ENCODE results near the gene CCSAP.
"Not testable (repeated sequence)": the region's sequence is repeated elsewhere in the genome, so short reads cannot be mapped to it uniquely, and the experiment has no call there.

CCSAP gene

DNA sequence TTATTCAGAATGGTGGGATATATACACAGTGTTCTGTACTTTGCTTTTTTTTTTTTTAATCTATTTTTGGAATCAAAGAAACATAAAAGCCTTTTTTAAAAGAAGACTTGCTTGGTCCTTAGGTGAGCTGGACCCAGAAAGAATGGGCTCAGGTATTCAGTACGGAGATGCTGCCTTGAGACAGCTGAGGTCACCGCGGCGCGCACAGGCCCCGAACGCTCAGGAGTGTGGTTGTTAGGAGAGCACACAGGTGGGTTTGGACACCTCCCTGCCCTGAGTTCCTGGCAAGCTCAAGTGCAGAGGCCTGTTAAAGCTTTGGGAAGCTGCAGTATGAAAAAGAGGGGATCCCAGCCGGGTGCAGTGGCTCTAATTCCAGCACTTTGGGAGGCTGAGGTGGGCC, 40.1 kb downstream of the CCSAP start:
- Histone ChIP-seq H3K36me3 (replicated peaks) (peaks cover 41% of the 10 kb centered on the region), H3K4me1 (no peaks in the 10 kb centered on the region), H3K27me3 (ENCODE audit: low read depth) (no peaks in the 10 kb centered on the region), H3K4me3 (no peak overlapping the region), H3K9me3 (no peaks in the 10 kb centered on the region)
- no peak for DNase-seq (ENCODE audit: low spot score in 2 of 2)
- in situ Hi-C loops (cut with MboI; ENCODE audit: low sequenced_read_pairs): no loop called here

DNA sequence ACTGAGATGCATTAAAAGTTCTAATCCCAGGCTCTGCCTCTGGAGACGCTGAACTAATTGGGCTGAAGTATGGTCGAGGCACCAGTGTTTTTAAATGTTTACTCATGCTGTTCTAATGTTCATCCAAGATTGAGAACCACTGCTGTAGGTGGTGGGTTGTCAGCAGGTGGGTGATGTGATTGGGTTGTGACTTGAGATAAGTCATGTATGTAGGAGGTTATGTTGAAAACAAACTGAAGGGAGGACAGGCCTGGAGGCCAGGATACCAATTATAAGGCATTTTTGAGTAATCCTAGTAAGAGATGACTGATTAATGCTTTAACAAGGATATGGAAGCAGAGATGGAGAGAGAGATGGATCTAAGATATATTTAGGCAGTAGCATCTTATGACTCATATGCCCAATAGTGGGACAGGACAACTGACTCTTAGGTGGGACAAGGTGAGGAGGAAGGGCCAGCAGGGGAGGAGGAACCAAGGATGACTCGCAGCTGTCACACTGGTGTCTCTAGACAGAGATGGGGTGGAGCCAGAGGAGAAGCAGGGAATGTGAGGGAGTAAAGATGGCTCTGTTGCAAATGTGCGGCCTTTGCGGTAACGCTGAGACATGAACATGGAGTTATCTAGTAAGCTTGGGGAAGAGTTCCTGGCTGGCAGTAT, 42.6 kb downstream of the CCSAP start:
- H3K36me3 ChIP-seq (replicated peaks): peaks cover 37% of the 10 kb centered on the region
- H3K9me3 ChIP-seq: no peaks in the 10 kb centered on the region
- H3K4me1 ChIP-seq: no peaks in the 10 kb centered on the region
- no peak overlapping the region for H3K4me3 ChIP-seq
- no peak for DNase-seq (ENCODE audit: low spot score in 2 of 2)
- H3K27me3 ChIP-seq (ENCODE audit: low read depth): no peaks in the 10 kb centered on the region
- in situ Hi-C loops (cut with MboI; ENCODE audit: low sequenced_read_pairs): no loop called here

DNA sequence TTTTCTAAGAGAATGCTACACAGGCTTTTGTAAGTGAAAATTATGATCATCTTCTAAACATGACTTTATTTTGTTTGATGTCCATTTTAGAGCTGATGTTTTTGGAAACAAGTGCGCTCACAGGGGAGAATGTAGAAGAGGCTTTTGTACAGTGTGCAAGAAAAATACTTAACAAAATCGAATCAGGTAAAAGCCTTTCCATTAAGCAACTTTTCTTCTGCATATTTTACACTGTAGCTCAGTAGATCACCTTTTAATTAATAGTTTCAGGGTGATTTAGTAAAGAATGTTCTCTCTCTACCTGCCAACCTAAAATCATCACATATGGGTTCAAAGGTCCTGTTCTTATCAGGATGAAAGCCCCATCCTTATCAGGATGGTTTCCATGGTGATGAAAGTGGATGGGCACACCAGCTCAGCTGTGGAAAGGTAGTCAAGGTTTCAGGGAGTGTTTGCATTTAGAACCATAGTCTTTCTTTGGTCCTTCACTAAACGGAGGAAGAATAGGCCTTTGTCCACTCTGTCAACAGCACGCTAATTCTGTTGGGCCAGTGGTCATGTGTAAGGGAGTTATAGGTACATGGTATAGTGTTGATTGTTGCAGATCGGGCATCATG, 43.9 kb downstream of the CCSAP start:
- Histone ChIP-seq H3K4me1 (no peaks in the 10 kb centered on the region), H3K9me3 (no peaks in the 10 kb centered on the region), H3K36me3 (replicated peaks) (peaks cover 33% of the 10 kb centered on the region), H3K27me3 (ENCODE audit: low read depth) (no peaks in the 10 kb centered on the region), H3K4me3 (no peak overlapping the region)
- DNase-seq (ENCODE audit: low spot score in 2 of 2): no peak
- in situ Hi-C loops (cut with MboI; ENCODE audit: low sequenced_read_pairs): no loop called here

DNA sequence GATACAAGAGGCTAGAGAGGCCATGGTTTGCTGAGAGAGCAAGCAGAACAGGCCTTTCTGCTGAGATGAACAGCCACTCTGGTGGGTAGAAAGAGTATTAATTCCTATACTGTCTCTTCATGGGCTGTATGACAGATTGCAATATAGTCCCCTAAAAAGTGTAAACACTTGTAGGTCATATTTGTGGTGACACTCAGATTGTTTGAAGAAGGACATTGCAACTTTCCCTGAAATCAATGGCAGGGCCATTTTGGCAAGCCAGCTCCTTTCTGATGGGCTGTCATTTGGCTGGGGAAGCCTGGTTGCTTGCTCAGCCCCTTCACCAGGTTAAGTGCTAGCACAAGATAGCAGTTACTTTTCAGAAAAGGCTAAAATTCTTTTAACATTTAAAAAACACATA, 44.4 kb downstream of the CCSAP start:
- Histone ChIP-seq H3K4me3 (no peak overlapping the region), H3K36me3 (replicated peaks) (peaks cover 27% of the 10 kb centered on the region), H3K9me3 (no peaks in the 10 kb centered on the region), H3K4me1 (no peaks in the 10 kb centered on the region), H3K27me3 (ENCODE audit: low read depth) (no peaks in the 10 kb centered on the region)
- in situ Hi-C loops (cut with MboI; ENCODE audit: low sequenced_read_pairs): no loop called here
- DNase-seq (ENCODE audit: low spot score in 2 of 2): no peak

DNA sequence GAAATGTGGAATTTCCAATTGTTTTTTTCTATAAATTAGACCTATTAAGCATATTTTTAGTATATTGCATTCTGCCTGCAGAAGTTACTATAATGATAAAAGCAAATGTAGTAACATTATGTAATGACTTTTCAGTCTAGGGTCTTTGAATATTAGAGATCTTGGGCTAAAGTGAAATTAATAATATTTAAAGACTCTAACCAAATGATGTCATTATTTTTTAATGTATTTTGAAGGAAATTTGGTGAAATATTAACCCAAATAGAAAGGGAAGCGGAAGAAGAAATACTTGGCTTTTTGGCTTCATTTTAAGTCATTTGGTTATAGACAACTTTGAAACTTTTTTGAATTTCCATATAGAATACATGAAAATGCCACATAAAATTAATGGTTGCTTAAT, 45.1 kb downstream of the CCSAP start:
- Histone ChIP-seq H3K27me3 (ENCODE audit: low read depth) (no peaks in the 10 kb centered on the region), H3K4me1 (no peaks in the 10 kb centered on the region), H3K4me3 (no peak overlapping the region), H3K36me3 (replicated peaks) (peaks cover 27% of the 10 kb centered on the region), H3K9me3 (no peaks in the 10 kb centered on the region)
- in situ Hi-C loops (cut with MboI; ENCODE audit: low sequenced_read_pairs): no loop called here
- DNase-seq (ENCODE audit: low spot score in 2 of 2): no peak

DNA sequence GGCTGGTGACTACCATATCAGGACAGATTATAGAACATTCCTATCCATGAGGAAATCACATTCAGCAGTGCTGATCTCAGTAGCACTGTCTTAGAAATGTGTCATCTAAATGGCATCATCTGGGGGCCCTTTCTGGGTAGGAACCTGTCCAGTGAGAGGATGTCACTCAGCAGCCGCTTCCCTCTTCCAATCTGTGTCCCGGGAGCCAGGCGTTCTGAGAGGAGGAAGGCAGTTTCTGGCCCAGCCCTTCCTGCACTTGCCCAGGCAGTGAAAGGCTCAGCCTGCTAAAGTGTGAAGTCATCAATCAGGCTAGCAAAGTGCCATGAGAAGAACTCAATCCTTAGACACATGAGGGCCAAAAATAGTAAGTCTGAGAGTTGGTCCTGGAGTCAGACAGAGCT, 46.3 kb downstream of the CCSAP start:
- in situ Hi-C loops (cut with MboI; ENCODE audit: low sequenced_read_pairs): no loop called here
- no peak overlapping the region for H3K4me3 ChIP-seq

DNA sequence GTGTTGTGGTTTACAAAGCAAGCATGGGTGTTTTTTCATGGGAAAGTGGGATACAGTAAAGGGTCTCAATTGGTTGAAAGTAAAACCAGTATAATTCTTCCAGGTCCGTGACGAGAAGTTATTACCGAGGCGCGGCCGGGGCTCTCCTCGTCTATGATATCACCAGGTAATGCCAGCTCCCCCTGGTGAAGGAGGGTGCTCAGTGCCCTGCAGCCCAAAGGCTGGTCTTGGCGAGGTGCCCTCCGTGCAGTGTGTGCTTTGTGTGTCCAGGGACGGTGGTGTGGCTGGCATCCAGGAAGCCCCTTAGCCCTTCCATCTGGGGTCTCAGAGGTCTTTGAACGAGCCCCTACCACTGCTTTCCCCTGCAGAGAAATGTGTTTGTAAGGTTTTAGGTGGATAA, 47.1 kb downstream of the CCSAP start:
- no peaks in the 10 kb centered on the region for H3K4me1 ChIP-seq
- peaks cover 23% of the 10 kb centered on the region for H3K36me3 ChIP-seq (replicated peaks)
- no peaks in the 10 kb centered on the region for H3K27me3 ChIP-seq (ENCODE audit: low read depth)
- in situ Hi-C loops (cut with MboI; ENCODE audit: low sequenced_read_pairs): no loop called here
- no peaks in the 10 kb centered on the region for H3K9me3 ChIP-seq
- H3K4me3 ChIP-seq: no peak overlapping the region
- DNase-seq (ENCODE audit: low spot score in 2 of 2): no peak

More for the DNA sequence above, 46.3 kb downstream of the CCSAP start:
- Histone ChIP-seq H3K27me3 (ENCODE audit: low read depth) (no peaks in the 10 kb centered on the region), H3K36me3 (replicated peaks) (peaks cover 24% of the 10 kb centered on the region), H3K4me1 (no peaks in the 10 kb centered on the region), H3K9me3 (no peaks in the 10 kb centered on the region)
- no peak for DNase-seq (ENCODE audit: low spot score in 2 of 2)

DNA sequence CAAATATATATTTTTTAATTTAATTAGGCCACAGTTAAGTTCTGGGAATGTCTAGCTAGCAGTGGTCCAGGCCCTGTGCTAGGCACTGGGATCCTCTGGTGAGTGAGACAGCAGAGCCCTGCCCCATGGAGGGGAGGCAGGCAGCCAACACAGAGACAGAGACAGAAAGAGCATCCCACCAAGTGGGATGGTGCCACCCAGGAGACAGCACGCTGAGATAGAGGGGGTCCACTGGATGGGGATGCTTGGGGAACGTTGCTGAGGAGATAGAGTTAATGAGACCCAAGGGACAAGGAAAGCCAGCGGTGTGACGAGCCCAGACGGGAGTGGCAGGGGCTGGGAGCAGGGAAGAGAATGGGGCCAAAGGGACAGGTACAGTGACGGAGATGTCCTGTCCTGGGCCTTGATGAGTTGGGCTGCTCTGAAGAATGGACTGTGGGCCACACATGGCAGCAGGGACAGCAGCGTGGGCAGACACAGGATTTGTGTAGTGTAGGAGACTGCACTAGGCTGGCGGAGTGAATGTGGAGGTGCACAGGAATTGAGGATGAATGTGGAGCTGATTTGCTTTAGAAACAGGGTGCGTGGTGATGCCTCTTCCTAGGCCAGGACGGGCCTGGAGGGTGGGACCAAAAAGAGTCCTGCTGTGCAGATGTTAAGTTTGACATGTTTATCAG, 49.2 kb downstream of the CCSAP start:
- Histone ChIP-seq H3K27me3 (ENCODE audit: low read depth) (no peaks in the 10 kb centered on the region), H3K9me3 (no peaks in the 10 kb centered on the region), H3K4me3 (no peak overlapping the region), H3K36me3 (replicated peaks) (peaks cover 9% of the 10 kb centered on the region), H3K4me1 (no peaks in the 10 kb centered on the region)
- in situ Hi-C loops (cut with MboI; ENCODE audit: low sequenced_read_pairs): no loop called here
- no peak for DNase-seq (ENCODE audit: low spot score in 2 of 2)

DNA sequence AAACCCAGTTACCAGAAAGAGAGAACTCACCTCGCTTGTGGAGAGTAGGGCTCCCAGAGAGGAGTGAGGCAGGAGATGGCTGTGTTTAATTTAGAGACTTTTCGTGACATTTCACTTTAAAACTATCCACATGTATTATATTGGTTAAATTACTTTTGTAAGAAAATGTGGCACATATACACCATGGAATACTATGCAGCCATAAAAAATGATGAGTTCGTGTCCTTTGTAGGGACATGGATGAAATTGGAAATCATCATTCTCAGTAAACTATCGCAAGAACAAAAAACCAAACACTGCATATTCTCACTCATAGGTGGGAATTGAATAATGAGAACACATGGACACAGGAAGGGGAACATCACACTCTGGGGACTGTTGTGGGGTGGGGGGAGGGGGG, 51.2 kb downstream of the CCSAP start:
- H3K27me3 ChIP-seq (ENCODE audit: low read depth); H3K4me3 ChIP-seq; DNase-seq (ENCODE audit: low spot score in 2 of 2); H3K4me1 ChIP-seq; H3K9me3 ChIP-seq; in situ Hi-C loops (cut with MboI; ENCODE audit: low sequenced_read_pairs); H3K36me3 ChIP-seq (replicated peaks): not testable (repeated sequence)

DNA sequence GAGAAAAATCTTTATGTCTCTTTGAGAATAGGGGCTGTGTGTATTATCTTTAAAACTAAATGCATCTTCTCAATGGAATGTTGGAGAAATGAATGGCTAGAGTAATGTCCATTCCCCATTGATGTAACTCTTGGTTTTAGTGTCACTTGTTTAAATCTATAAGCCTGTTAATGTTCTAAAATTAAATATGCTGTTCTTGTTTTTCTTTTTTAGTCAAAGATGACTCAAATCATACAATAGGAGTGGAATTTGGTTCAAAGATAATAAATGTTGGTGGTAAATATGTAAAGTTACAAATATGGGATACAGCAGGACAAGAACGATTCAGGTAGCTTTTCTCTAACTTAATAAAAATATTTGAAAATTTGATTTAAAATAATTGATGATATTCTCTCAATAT, 54.3 kb downstream of the CCSAP start:
- no peak for DNase-seq (ENCODE audit: low spot score in 2 of 2)
- in situ Hi-C loops (cut with MboI; ENCODE audit: low sequenced_read_pairs): no loop called here
- H3K27me3 ChIP-seq (ENCODE audit: low read depth): no peaks in the 10 kb centered on the region
- no peak overlapping the region for H3K4me3 ChIP-seq
- no peaks in the 10 kb centered on the region for H3K9me3 ChIP-seq
- peaks cover 9% of the 10 kb centered on the region for H3K36me3 ChIP-seq (replicated peaks)
- H3K4me1 ChIP-seq: peaks cover 8% of the 10 kb centered on the region

DNA sequence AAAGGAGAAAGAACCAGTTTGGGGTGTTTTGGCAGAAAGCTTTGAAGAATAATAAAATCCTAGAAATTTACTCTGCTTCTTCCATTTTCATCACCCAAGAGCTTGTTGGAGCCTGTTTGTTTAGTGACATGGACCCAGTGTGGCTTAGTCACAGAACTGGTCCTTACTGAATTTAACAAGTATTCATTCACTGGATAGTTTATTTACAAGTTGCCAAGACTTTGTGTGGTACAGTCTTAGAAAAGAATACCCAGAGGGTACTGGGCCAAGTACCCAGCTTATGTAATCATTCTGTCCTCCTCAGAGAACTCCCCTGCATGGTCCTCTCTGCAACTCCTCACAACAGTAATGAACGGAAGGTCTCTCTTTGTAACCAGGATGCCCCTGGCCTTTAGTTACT, 55.6 kb downstream of the CCSAP start:
- H3K27me3 ChIP-seq (ENCODE audit: low read depth): no peaks in the 10 kb centered on the region
- in situ Hi-C loops (cut with MboI; ENCODE audit: low sequenced_read_pairs): no loop called here
- no peaks in the 10 kb centered on the region for H3K9me3 ChIP-seq
- H3K4me1 ChIP-seq: peaks cover 8% of the 10 kb centered on the region
- DNase-seq (ENCODE audit: low spot score in 2 of 2): no peak
- peaks cover 9% of the 10 kb centered on the region for H3K36me3 ChIP-seq (replicated peaks)
- H3K4me3 ChIP-seq: no peak overlapping the region

DNA sequence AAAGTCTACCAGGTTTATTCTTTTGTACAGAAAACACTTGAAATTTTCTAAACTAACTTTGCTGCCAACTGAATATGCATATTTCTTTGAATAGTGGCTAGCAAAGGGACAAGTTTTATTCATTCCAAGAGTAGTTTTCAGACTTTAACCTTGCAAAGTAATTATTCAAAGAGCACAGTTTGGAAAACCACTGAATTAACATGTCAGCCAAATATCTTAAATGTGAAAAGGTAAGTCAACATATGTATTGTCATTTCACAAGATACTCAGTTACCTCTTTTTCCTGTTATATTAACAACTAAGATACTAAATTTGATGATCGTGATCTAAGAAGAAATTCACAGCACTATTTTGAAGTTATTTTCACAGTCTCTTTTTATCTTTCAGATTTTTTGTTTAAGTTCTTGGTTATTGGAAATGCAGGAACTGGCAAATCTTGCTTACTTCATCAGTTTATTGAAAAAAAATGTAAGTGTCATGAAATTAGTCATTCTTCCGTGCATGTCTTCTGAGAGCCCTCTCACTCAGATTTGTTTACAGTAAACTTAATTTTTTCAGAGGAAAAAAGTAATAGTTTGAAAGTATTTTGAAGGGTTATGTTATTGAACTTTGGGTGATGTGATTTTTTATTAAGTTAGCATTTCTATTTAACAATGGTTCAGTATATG, 56.6 kb downstream of the CCSAP start:
- H3K27me3 ChIP-seq (ENCODE audit: low read depth): no peaks in the 10 kb centered on the region
- in situ Hi-C loops (cut with MboI; ENCODE audit: low sequenced_read_pairs): no loop called here
- peaks cover 8% of the 10 kb centered on the region for H3K36me3 ChIP-seq (replicated peaks)
- H3K9me3 ChIP-seq: no peaks in the 10 kb centered on the region
- H3K4me1 ChIP-seq: peaks cover 8% of the 10 kb centered on the region
- no peak for DNase-seq (ENCODE audit: low spot score in 2 of 2)
- no peak overlapping the region for H3K4me3 ChIP-seq

DNA sequence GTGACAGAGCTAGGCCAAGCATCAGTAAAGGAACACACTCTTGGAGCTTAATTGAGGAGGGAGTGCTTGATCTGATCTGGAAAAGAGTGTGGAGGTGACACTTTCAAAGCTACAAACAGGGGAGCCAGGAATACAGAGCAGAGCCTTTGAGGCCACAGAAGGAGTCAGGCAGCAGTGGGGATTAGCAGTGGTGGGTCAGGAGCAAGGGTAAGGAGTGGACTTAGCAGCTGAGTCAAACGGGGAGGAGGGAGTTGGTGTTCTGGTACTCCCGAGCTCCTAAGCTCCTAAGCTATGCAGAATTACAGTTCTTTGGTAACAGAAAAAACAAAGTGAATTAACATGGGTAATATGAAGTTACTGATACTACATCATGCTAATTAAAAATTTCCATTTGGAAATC, 57.4 kb downstream of the CCSAP start:
- in situ Hi-C loops (cut with MboI; ENCODE audit: low sequenced_read_pairs): no loop called here
- H3K9me3 ChIP-seq: no peaks in the 10 kb centered on the region
- peaks cover 4% of the 10 kb centered on the region for H3K36me3 ChIP-seq (replicated peaks)
- peaks cover 8% of the 10 kb centered on the region for H3K4me1 ChIP-seq
- DNase-seq (ENCODE audit: low spot score in 2 of 2): peak in 1 of 2 experiments; percentile 39
- no peak overlapping the region for H3K4me3 ChIP-seq
- no peaks in the 10 kb centered on the region for H3K27me3 ChIP-seq (ENCODE audit: low read depth)

DNA sequence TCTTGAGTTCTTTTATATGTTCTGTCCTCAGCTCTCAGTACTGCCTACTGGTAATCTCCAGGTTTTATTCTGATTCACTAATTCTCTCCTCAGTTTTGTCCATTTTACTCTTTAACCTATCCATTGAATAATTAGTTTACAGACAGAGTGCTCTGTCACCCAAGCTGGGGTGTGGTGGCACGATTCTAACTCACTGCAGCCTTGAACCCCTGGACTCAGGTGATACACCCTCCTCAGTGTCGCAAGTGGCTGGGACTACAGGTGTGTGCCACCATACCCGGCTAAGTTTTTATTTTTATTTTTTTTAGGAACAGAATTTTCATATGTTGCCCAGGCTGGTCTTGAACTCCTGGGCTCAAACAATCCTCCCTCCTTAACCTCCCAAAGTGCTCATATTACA, 58.0 kb downstream of the CCSAP start:
- in situ Hi-C loops (cut with MboI; ENCODE audit: low sequenced_read_pairs): no loop called here
- no peak for DNase-seq (ENCODE audit: low spot score in 2 of 2)
- H3K27me3 ChIP-seq (ENCODE audit: low read depth): no peaks in the 10 kb centered on the region
- peaks cover 4% of the 10 kb centered on the region for H3K36me3 ChIP-seq (replicated peaks)
- no peak overlapping the region for H3K4me3 ChIP-seq
- H3K4me1 ChIP-seq: peaks cover 8% of the 10 kb centered on the region
- H3K9me3 ChIP-seq: no peaks in the 10 kb centered on the region
